Omental fat pad (tissue), 4 donors: ENCODE data around the gene GORASP1. TPM values are rescaled to one million over a fixed set of nuclear protein-coding genes. Genes with fewer than 3 reads are reported as not detected.

ENCODE experiments used
- ATAC-seq: fragments of 150-250 bp; one replicate; pipeline ENCODE4 v1.9.1; 2016; ENCODE audit warnings: mild to moderate bottlenecking, moderate library complexity; ENCODE audit not compliant: low FRiP score
- DNase-seq: peaks from one replicate; pipeline ENCODE4 v3.0.0-alpha.2; 2019; ENCODE audit warnings: low spot score
- CTCF ChIP-seq, 3 donors: fragments of 450-650 bp; IDR thresholded peaks; one replicate each; pipeline ENCODE4 v1.5.1; 2016 to 2017; ENCODE audit warnings: antibody characterized with exemption in 3 of 3, mild to moderate bottlenecking in 3 of 3, moderate library complexity in 2 of 3
- total RNA-seq, 4 donors: library from RNA; depleted of rRNA; stranded (reverse); fragments of >200 nt; gene quantifications; one replicate each; pipeline ENCODE4 v1.1.0, GENCODE V29; 2016

GORASP1 gene
- total RNA-seq, 4 donors from 2014 or later, result 38.7 to 56.4 (median 51.0) TPM

DNA sequence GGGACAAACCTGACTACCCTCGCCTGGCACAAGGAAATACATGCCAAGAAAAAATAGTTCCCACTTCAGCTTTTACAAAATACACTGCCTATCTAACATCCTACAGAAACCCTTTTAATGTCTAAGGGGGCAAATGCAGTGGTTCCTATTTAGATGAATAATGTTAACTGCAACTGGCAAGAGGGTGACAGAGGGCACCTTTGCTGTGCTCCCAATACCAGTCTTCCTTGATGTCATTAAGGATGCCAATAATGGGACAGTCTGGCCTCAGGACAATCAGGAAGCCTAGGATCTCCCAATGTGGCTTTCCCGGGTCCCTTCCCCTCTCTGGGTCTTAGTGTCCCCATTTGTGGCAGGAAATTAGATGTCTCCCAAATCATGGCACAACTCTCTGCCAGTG, 32.0 kb upstream of the GORASP1 start:
- TF ChIP-seq CTCF (IDR thresholded peaks at IDR 0.05), result no peak
- no peak for ATAC-seq
- no peak for DNase-seq

- TF ChIP-seq CTCF (IDR thresholded peaks at IDR 0.05), result no peak
- DNase-seq, result no peak
- no peak for ATAC-seq
Measured at GRCh38 chr3:39138804-39139415, 31.5 kb upstream of the GORASP1 start.

- TF ChIP-seq CTCF (IDR thresholded peaks at IDR 0.05), result no peak
- DNase-seq (no peak), ATAC-seq (no peak)
Measured at GRCh38 chr3:39137991-39138803, 30.8 kb upstream of the GORASP1 start.

GRCh38 chr3:39137435-39137936, 30.1 kb upstream of the GORASP1 start:
- ATAC-seq (no peak), DNase-seq (no peak)
- TF ChIP-seq CTCF (IDR thresholded peaks at IDR 0.05), result no peak

DNA sequence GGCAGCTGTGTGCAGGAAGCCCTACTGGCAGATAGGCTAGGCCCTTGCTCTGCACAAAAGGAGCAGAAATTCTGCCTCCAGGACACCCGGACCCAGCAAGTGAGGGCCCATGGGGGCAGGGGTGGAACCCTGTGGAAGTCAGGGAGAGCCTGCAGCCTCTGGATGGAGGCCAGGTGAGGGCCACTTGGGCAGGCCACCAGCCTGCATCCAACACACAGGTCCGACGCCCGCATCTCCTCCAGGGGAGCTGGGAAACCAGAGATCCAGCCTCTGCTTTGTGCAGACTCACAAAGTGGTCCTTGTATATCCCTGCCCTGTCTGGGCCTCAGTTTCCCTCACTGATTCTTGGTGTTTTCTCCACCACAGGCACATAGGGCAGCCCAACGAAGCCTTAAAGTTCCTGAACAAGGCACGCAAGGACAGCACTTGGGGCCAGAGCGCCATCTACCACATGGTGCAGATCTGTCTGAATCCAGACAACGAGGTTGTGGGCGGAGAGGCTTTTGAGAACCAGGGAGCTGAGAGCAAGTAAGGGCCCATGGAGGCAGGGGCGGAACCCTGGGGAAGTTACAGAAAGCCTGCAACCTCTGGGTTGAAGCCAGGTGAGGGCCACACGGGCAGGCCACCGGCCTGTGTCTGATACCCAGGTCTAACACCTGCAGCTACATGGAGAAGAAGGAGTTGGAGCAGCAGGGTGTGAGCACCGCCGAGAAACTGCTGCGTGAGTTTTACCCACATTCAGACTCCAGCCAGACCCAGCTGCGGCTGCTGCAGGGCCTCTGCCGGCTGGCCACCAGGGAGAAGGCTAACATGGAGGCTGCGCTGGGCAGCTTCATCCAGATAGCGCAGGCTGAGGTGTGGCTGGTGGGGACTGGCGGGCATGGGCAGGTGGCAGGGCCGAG, 29.4 kb upstream of the GORASP1 start:
- DNase-seq, result no peak
- TF ChIP-seq CTCF (IDR thresholded peaks at IDR 0.05), result no peak
- ATAC-seq, result no peak

DNA sequence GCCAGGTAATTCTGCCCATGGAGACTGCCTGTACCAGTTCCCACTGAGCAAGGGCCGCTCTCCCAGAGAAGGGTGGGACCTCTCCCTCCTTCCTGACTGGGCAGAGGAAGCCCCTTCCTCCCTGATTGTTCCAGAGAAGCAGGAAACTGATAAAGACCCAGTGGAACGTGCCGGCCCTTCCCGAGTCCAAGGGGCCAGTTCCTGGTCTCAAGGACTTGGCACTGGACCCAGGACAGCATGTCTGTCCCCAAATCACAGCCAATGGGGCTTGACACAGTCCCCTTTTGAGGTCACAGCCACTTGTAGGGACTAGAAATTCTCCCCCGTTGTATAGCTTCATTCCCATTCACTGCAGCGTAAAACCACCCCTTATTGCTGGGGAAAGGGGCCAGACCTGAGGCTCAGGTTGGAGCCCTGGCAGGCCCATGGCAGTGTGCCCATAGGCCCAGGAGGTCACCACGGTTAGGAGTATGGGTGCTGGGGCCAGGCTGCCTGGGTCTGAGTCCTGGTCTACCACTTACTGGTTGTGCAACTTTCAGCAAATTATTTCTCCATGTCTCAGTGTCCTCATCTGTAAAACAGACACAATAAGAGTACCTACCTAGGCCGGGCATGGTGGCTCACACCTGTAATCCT, 27.9 kb upstream of the GORASP1 start:
- no peak for DNase-seq

More for the DNA sequence above, 27.9 kb upstream of the GORASP1 start:
- TF ChIP-seq CTCF (IDR thresholded peaks at IDR 0.05), result no peak
- ATAC-seq, result no peak
